Activated CD4-positive, alpha-beta T cell treated with anti-CD3 and anti-CD28 coated beads, Interleukin-2, amount 10 ng/mL, durations not matched to agents 7 days and 5 days (primary cell): Measurements from ENCODE around the gene CLDN10. TPM values are rescaled to one million over a fixed set of nuclear protein-coding genes. Genes with fewer than 3 reads are reported as not detected.
"Not testable (repeated sequence)": the region's sequence is repeated elsewhere in the genome, so short reads cannot be mapped to it uniquely, and the experiment has no call there.

Source experiments
- CTCF ChIA-PET: fragments of 350-600 bp; sonication (Branson Sonifier 250); formaldehyde crosslinking; loops from one replicate; lab custom pipeline; 2021; ENCODE audit warnings: antibody characterized with exemption; lab: Charles Lee
- POLR2A ChIA-PET: fragments of 350-600 bp; sonication (Branson Sonifier 250); formaldehyde crosslinking; loops from one replicate; lab custom pipeline; 2021; ENCODE audit warnings: antibody characterized with exemption; lab: Charles Lee
- DNase-seq: peaks from one replicate; pipeline ENCODE4 v3.0.0-alpha.2; 2020
- H3K27ac Mint-ChIP-seq: one replicate; pipeline ENCODE4 v1.8.0; 2021; ENCODE audit warnings: mild to moderate bottlenecking, moderate library complexity, mixed read lengths
- H3K27me3 Mint-ChIP-seq: one replicate; pipeline ENCODE4 v1.8.0; 2021; ENCODE audit warnings: mixed read lengths
- H3K36me3 Mint-ChIP-seq: one replicate; pipeline ENCODE4 v1.8.0; 2021; ENCODE audit warnings: low read depth, mixed read lengths
- H3K4me1 Mint-ChIP-seq: one replicate; pipeline ENCODE4 v1.8.0; 2021; ENCODE audit warnings: mixed read lengths
- H3K4me3 Mint-ChIP-seq: one replicate; pipeline ENCODE4 v1.8.0; 2021; ENCODE audit warnings: mild to moderate bottlenecking, moderate library complexity, mixed read lengths
- H3K9me3 Mint-ChIP-seq: one replicate; pipeline ENCODE4 v1.8.0; 2021; ENCODE audit warnings: mixed read lengths
- total RNA-seq, 2 experiments: library from RNA; stranded (reverse); gene quantifications; one replicate each; pipeline ENCODE4 v1.2.3, GENCODE V29; 2021

CLDN10 gene
- total RNA-seq, 2 experiments from 2014 or later, result not detected

GRCh38 chr13:95552208-95552538 is 347 bp upstream of the CLDN10 start:
- H3K27ac Mint-ChIP-seq, result no peak overlapping the region
- POLR2A ChIA-PET, result no interaction called here
- no peak overlapping the region for H3K4me3 Mint-ChIP-seq
- H3K9me3 Mint-ChIP-seq, result no peaks in the 10 kb centered on the region
- peaks cover 63% of the 10 kb centered on the region for H3K27me3 Mint-ChIP-seq
- no peak for DNase-seq
- peaks cover 8% of the 10 kb centered on the region for H3K4me1 Mint-ChIP-seq
- no peaks in the 10 kb centered on the region for H3K36me3 Mint-ChIP-seq
- CTCF ChIA-PET, result no interaction called here

DNA sequence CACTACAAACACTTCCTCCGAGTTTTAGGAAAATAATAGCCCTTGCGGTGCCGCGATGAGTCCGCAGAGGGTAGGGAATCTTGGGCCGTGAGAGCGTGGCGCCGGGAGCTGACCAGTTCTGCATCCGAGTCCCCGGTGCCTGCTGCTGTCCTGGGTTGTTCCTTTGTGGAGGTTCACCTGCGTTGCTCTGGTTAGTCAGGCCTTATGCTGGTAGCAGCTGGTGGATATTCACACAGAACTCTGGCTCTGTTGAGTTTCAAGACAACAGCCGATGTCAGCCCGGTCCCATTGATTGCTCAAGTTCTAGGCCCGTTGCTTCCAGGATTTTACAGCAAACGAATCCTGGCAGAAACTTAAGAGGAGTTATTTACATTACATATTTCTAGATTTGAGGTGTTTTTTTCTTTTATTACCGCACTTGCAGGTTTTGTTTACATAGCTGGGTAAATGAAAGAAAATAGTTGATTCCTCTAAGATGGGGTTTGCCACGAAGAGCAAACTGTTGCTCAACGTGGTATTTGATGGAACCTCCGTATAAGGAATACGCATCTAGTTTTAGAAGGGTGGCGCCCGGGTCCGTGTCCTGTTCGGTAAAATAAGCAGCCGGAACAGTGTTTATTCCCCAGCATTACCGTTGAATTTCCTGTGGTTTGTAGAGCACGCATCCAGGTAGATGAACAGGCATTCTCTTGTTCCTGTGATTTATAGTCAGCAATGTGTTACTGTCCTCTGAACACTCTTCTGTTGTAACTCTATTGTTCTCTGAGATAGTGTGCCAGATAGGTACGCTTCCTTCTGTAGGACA is 1.3 kb downstream of the CLDN10 start:
- CTCF ChIA-PET, result no interaction called here
- no peaks in the 10 kb centered on the region for H3K36me3 Mint-ChIP-seq
- H3K9me3 Mint-ChIP-seq, result no peaks in the 10 kb centered on the region
- H3K4me1 Mint-ChIP-seq, result peaks cover 8% of the 10 kb centered on the region
- DNase-seq, result no peak
- H3K27ac Mint-ChIP-seq, result no peak overlapping the region
- H3K27me3 Mint-ChIP-seq, result peaks cover 53% of the 10 kb centered on the region
- no peak overlapping the region for H3K4me3 Mint-ChIP-seq
- POLR2A ChIA-PET, result no interaction called here

- CTCF ChIA-PET, result no interaction called here
- H3K27me3 Mint-ChIP-seq, result peaks cover 29% of the 10 kb centered on the region
- DNase-seq, result no peak
- POLR2A ChIA-PET, result no interaction called here
- peaks cover 8% of the 10 kb centered on the region for H3K4me1 Mint-ChIP-seq
- no peaks in the 10 kb centered on the region for H3K9me3 Mint-ChIP-seq
- no peaks in the 10 kb centered on the region for H3K36me3 Mint-ChIP-seq
- no peak overlapping the region for H3K4me3 Mint-ChIP-seq
- H3K27ac Mint-ChIP-seq, result no peak overlapping the region
These were observed 4.5 kb downstream of the CLDN10 start for GRCh38 chr13:95557013-95557412.

DNA sequence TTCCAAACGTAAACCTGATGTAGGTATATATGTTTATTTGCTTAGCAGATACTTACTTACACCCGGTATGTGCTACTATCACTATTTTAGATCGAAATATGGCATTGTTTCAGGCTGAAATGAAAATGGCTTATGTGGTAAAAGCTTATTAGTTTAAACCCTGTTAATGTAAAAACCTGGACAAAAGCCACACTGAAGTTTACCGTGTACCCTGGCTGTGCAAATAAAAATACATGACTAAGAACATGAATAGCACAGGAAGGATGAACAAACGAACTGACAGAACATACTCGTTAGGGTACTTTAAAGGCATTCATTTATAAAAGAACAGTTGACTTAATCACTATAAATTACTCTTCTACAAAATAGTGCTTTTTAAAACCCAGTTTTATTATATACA is 6.6 kb downstream of the CLDN10 start:
- Mint-ChIP-seq H3K36me3 (no peaks in the 10 kb centered on the region), H3K4me3 (no peak overlapping the region), H3K27ac (no peak overlapping the region), H3K27me3 (peaks cover 21% of the 10 kb centered on the region), H3K4me1 (peaks cover under 1% of the 10 kb centered on the region), H3K9me3 (no peaks in the 10 kb centered on the region)
- no peak for DNase-seq
- ChIA-PET POLR2A (no interaction called here), CTCF (no interaction called here)

DNA sequence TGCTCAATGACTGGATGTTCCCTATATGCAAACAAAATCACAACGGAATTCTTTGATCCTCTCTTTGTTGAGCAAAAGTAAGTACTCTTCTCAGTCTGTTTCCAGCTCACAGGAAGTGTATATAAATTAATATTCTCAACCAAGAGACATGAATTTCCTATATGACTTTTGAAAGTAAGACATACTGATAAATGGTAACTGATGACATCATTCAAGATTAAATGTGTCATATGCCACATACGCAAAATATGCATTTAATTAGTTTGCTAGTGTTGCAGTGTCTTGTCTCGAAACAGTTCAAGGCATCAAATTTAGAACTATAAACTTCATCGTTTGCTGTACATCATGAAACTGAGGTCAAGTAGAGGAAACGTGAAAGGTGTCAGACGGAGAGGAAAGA is 7.9 kb downstream of the CLDN10 start:
- Mint-ChIP-seq H3K4me1 (no peaks in the 10 kb centered on the region), H3K36me3 (no peaks in the 10 kb centered on the region), H3K4me3 (no peak overlapping the region), H3K9me3 (no peaks in the 10 kb centered on the region), H3K27me3 (peaks cover 16% of the 10 kb centered on the region), H3K27ac (no peak overlapping the region)
- DNase-seq, result no peak
- ChIA-PET CTCF (no interaction called here), POLR2A (no interaction called here)

DNA sequence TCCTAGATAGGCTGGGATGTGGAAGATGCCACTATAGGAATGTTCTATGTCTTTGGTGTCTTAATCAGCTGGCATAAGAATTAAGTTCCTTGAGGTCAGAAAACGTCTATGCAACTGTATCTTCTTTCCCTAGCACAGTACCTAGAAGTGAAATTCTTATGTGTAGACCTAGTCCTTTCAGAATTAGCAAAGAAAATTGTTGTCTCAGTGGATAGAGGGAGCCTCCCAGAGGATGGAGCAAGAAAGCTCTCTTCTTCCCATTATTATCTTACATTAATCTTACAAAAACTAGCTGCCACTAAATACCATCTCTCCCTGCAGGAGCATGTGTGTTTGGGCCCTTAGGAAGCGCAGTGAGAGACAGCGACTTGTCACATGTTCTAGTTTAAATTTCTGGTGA is 11.6 kb downstream of the CLDN10 start:
- Mint-ChIP-seq H3K9me3 (no peaks in the 10 kb centered on the region), H3K4me3 (no peak overlapping the region), H3K4me1 (no peaks in the 10 kb centered on the region), H3K27me3 (peaks cover 14% of the 10 kb centered on the region), H3K36me3 (no peaks in the 10 kb centered on the region), H3K27ac (no peak overlapping the region)
- no peak for DNase-seq
- POLR2A ChIA-PET, result no interaction called here
- CTCF ChIA-PET, result no interaction called here

- no peak overlapping the region for H3K27ac Mint-ChIP-seq
- POLR2A ChIA-PET, result no interaction called here
- no peak overlapping the region for H3K4me3 Mint-ChIP-seq
- H3K27me3 Mint-ChIP-seq, result peaks cover 14% of the 10 kb centered on the region
- no peaks in the 10 kb centered on the region for H3K4me1 Mint-ChIP-seq
- H3K9me3 Mint-ChIP-seq, result no peaks in the 10 kb centered on the region
- CTCF ChIA-PET, result no interaction called here
- DNase-seq, result no peak
- H3K36me3 Mint-ChIP-seq, result no peaks in the 10 kb centered on the region
These were observed 12.3 kb downstream of the CLDN10 start for GRCh38 chr13:95564733-95565291.

DNA sequence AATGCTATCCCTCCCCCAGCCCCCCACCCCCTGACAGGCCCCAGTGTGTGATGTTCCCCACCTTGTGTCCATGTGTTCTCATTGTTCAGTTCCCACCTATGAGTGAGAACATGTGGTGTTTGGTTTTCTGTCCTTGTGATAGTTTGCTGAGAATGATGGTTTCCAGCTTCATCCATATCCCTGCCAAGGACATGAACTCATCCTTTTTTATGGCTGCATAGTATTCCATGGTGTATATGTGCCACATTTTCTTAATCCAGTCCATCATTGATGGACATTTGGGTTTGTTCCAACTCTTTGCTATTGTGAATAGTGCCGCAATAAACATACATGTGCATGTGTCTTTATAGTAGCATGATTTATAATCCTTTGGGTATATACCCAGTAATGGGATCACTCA is 13.2 kb downstream of the CLDN10 start:
- not testable (repeated sequence) for H3K4me3 Mint-ChIP-seq

DNA sequence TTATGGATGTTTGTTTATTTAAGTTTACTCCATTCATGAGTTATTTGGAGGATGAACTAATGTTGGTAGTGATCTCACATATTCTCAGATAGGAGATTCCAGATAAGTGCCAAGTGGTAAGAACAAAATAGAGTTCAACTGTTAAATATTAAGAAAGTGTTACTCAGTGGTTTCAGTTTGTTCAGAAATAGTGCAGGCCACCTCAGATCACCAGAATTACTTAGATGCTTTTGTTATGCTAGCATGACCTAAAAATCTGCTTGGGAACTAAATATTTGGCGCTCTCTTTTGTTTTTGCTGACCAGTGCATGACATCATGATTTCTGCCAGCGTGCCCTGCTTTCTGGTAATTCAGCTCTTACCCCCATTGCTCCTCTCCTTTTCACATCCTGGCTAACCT is 15.6 kb downstream of the CLDN10 start:
- no peaks in the 10 kb centered on the region for H3K4me1 Mint-ChIP-seq
- DNase-seq, result no peak
- ChIA-PET CTCF (no interaction called here), POLR2A (no interaction called here)
- H3K36me3 Mint-ChIP-seq, result no peaks in the 10 kb centered on the region
- no peak overlapping the region for H3K27ac Mint-ChIP-seq
- H3K4me3 Mint-ChIP-seq, result no peak overlapping the region
- H3K9me3 Mint-ChIP-seq, result no peaks in the 10 kb centered on the region
- H3K27me3 Mint-ChIP-seq, result peaks cover 12% of the 10 kb centered on the region

More for the DNA sequence above, 13.2 kb downstream of the CLDN10 start:
- H3K4me1 Mint-ChIP-seq, H3K27ac Mint-ChIP-seq, H3K36me3 Mint-ChIP-seq, H3K9me3 Mint-ChIP-seq, DNase-seq, POLR2A ChIA-PET, CTCF ChIA-PET: not testable (repeated sequence)
- peaks cover 12% of the 10 kb centered on the region for H3K27me3 Mint-ChIP-seq

DNA sequence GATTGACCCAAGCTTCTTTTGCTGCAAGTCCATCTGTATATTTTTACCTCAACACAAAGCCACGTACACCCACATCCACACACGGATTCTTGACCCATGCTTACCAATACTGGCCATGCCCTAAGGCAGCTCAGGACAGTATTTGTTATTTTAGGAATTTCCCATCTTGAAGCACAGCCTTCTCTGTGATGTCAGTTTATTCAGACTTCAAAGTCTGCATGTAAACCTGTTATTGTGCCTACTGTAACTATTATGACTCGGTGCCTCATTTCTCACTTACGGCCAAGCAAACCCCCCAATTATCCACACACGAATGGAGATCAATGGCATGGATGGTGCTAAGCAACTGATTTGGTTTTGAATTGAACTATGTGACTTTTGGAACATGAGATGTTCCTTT is 17.5 kb downstream of the CLDN10 start:
- Mint-ChIP-seq H3K9me3 (no peaks in the 10 kb centered on the region), H3K36me3 (no peaks in the 10 kb centered on the region), H3K4me3 (no peak overlapping the region), H3K4me1 (no peaks in the 10 kb centered on the region), H3K27ac (no peak overlapping the region), H3K27me3 (peaks cover 4% of the 10 kb centered on the region)
- POLR2A ChIA-PET, result no interaction called here
- CTCF ChIA-PET, result no interaction called here
- no peak for DNase-seq

DNA sequence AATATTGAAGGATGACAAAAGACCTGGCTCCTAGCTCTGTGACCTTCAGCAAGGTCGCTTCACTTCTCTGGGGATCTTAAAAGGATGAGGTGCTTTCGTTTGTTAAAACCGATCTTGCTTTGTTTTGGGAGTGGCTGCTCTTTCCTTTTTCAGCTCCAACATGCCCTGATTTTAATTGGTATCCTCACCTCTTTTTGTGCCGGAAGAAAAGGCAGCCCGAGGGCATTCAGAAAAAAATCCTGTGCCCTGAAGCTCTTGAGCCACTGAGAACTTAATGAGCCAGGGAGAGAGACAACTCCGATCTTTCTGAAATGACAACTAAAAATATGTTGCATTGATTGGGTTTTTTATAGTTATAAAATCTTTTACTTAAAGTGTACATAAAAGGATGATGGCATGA is 19.4 kb downstream of the CLDN10 start:
- Mint-ChIP-seq H3K36me3 (no peaks in the 10 kb centered on the region), H3K4me3 (no peak overlapping the region), H3K27me3 (peaks cover 4% of the 10 kb centered on the region), H3K9me3 (no peaks in the 10 kb centered on the region), H3K27ac (no peak overlapping the region), H3K4me1 (no peaks in the 10 kb centered on the region)
- ChIA-PET POLR2A (no interaction called here), CTCF (no interaction called here)
- no peak for DNase-seq

DNA sequence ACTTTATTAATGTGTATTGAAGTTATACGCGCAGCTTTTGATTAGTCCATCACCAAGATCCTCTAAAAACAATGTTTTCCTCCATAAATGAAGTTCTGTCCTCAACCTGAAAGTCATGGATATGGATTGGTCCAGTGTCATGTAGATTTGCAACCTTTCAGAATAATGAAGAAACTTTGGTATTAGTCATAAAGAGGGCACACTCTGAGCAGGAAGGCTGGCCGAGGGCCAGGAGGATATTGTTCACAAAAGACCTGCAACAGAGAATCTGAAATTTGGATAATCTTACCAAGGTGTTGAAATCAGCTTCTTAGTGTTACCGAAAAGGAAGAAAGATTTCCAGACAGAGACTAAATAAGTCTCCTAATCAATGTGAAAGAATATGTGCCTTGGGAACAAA is 20.7 kb downstream of the CLDN10 start:
- Mint-ChIP-seq H3K27me3 (no peaks in the 10 kb centered on the region), H3K27ac (no peak overlapping the region), H3K4me1 (no peaks in the 10 kb centered on the region), H3K36me3 (no peaks in the 10 kb centered on the region), H3K4me3 (no peak overlapping the region), H3K9me3 (no peaks in the 10 kb centered on the region)
- ChIA-PET POLR2A (no interaction called here), CTCF (no interaction called here)
- no peak for DNase-seq

GRCh38 chr13:95579303-95579702 is 26.8 kb downstream of the CLDN10 start:
- Mint-ChIP-seq H3K36me3 (no peaks in the 10 kb centered on the region), H3K4me1 (no peaks in the 10 kb centered on the region), H3K4me3 (no peak overlapping the region), H3K27ac (no peak overlapping the region), H3K27me3 (no peaks in the 10 kb centered on the region), H3K9me3 (no peaks in the 10 kb centered on the region)
- no peak for DNase-seq
- ChIA-PET POLR2A (no interaction called here), CTCF (no interaction called here)

- DNase-seq, result no peak
- ChIA-PET POLR2A (no interaction called here), CTCF (no interaction called here)
- Mint-ChIP-seq H3K9me3 (no peaks in the 10 kb centered on the region), H3K36me3 (no peaks in the 10 kb centered on the region), H3K4me3 (no peak overlapping the region), H3K4me1 (no peaks in the 10 kb centered on the region), H3K27ac (no peak overlapping the region), H3K27me3 (no peaks in the 10 kb centered on the region)
These were observed 33.3 kb downstream of the CLDN10 start for GRCh38 chr13:95585867-95586266.
